Fibroblast of skin of back (primary cell): Measurements from ENCODE around the gene CORO2A.
"Not testable (repeated sequence)": the region's sequence is repeated elsewhere in the genome, so short reads cannot be mapped to it uniquely, and the experiment has no call there.

Experiments
- DNase-seq: peaks from one replicate; pipeline ENCODE4 v3.0.0-alpha.2; 2013

The CORO2A gene

DNA sequence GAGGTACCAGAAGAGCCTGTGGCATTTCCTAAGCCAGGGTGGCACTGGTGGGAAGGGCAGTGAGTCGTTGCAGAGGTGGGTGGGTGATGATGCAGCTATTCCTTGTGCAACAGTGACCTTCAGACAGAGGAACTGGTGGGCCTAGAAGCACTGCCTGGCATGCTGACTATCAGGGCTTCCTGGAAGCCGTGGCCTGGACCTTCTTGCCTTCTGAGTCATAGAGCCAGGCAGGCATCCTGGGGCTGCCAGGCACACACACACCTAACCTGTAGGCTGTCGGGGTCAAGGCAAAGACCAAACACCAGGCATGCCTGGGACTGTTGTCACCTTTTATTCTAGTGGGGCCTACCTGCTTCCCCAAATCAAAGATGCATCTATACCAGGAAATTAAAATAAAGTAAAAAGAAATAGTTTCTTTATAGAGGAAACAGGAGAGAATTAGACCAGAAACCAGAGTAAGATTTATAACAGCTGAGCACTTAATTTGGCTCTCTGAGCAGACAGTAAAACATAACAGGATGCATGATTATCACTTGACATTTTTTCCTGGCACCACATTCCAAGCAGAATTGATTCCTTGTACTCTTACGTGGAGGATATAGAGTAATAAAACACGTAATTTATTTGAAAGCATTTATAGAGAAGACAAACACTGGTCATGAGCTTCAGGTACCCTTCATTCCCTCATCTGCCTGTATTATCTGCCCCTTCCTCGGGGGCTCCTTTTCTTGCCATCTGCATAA is 110.8 kb downstream of the CORO2A start:
- DNase-seq = no peak

DNA sequence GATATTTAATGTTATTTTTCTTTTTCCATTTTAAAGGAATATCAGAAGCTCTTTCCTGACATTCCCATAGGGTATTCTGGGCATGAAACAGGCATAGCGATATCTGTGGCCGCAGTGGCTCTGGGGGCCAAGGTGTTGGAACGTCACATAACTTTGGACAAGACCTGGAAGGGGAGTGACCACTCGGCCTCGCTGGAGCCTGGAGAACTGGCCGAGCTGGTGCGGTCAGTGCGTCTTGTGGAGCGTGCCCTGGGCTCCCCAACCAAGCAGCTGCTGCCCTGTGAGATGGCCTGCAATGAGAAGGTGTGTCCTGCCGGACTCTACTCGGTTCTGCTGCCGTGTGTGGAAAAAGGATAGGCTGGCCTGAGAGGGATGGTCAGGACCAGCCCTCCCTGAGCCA is 111.7 kb downstream of the CORO2A start:
- no peak for DNase-seq

DNA sequence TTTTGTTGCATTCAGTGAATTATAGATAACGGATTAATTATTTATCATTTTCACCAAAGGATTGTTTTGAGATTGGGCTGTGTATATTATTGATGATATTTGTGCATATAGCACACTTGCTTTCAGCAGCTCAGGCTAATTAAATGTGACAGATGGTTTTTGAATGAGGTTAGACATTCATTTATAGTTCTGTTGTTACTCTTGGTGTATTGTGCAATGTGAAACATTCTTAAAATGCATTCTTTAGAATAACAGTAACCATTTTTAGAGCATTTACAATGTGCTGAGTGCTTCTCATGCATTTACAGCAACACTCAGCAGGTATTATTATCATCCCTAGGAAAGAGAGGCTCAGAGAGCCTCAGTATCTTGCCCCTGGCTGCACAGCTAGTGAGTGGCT is 112.1 kb downstream of the CORO2A start:
- DNase-seq = peak; percentile 42

DNA sequence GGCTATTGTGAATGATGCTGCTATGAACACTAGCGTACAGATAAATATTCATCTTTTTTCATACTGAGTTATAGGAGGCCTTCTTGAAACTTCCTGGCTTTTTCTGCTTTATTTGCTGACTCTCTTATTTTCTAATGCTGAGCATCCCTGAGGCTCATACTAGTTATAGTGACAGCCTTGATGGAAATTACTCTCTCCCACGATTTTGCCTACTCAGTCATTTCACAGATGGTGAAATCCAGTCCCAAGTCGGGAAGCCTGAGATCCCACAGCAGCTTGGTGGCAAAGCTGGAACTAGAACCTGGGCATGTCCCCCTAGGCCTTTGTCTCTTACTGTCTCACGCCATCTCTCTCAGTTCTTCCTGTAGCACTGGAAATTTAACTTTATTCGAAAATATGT is 113.5 kb downstream of the CORO2A start:
- no peak for DNase-seq

DNA sequence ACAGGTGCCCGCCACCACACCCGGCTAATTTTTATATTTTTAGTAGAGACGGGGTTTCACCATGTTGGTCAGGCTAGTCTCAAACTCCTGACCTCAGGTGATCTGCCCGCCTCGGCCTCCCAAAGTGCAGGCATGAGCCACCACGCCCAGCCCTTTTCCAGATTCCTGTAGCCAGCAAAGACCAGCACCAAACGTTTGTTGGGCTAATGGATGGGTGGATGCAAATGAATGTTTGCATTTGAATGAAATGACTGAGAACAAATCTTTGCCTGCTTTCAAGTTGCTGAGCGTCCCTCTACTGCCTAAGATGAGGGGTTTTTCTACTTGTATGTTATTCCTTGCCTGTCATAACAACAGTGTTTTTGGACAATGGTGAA is 115.9 kb downstream of the CORO2A start:
- not testable (repeated sequence) for DNase-seq

DNA sequence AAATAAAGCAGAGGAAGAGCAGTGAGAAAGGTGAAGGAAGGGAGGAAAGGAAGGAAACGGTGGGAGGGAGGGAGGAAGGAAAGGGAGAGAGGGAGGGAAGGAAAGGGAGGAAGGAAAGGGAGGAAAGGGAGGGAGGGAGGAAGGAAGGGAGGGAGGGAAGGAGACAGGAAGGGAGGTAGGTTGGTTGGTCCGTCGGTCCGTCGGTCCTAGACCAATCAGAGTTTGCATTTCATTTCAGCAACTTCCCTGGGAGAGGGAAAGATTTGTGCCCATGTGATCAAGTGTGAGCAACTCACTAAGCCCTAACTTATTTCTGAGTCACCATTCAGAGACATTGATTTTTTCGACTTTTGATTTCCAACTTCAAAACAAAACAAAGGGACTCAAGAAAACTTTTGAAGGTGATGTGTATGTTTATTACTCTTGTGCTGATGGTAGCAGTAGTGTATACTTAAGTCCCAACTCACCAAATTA is 117.1 kb downstream of the CORO2A start:
- peak; percentile 39 for DNase-seq

DNA sequence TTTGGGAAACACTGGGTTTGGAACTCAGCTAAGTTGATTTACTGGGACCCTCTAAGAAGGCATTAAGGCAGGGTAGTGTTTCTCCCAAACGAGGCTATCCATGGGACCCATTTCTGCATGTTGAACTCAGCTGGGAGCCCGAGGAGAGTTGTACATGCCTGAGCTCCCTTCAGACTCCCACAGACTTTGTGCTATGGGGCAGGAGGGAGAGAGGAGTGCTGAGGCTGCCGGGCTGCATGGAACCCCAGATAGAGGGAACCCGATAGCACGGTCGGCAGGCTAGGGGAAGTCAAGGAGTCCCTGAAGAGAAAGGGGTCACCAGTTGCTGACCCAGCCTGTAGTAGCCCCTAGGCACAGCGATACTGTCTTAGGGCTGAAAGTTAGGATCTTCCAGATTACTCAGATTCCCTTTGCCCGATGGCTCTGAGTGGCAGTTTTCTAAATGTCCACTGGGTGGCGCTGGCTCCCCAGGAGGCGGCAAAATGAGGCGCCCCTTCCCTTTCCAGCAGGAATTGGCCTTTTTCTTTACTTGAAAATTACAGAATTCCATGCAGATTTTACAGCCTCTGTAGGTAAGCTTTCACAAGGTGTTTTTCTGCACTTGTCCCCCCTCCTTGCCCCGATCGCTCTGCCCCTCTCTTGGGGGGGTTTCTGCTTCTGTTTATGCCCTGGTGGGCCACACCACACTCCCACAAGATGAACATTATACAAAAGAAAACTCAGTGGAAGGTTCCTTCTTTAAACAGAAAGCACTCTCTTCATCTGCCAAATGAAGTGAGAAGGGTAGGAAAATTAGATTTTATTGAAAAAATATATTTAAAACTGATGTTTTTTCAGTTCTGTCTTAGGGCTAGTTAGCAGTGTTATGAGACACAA is 118.1 kb downstream of the CORO2A start:
- DNase-seq = peak; percentile 47

DNA sequence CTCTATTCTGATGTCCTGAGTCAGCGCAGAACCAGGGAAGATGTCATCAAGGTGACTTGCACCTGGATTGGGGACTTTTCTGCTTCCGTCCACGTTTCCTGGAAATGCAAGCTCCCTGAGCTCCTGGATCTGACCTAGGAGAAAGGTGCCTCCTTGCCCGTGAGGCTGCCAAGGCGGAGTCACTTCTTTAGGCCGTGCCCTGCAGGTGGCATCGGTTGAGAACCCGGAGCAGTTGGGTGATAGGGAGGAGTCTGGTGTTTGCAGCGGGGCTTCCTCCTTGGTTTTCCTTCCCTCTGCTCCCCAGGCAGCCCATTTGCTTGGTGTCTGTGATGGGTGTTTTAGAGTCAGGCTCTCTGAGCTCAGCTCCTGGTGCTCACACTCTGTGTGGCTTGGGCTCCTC is 120.7 kb downstream of the CORO2A start:
- no peak for DNase-seq
